ENCODE measurements around the gene TGFBR1. TPM values are rescaled to one million over a fixed set of nuclear protein-coding genes. Genes with fewer than 3 reads are reported as not detected.

The TGFBR1 gene
- polyA plus RNA-seq, 1 of the 3 experiments (the other 2 are of a cell fraction): 15.3 TPM

DNA sequence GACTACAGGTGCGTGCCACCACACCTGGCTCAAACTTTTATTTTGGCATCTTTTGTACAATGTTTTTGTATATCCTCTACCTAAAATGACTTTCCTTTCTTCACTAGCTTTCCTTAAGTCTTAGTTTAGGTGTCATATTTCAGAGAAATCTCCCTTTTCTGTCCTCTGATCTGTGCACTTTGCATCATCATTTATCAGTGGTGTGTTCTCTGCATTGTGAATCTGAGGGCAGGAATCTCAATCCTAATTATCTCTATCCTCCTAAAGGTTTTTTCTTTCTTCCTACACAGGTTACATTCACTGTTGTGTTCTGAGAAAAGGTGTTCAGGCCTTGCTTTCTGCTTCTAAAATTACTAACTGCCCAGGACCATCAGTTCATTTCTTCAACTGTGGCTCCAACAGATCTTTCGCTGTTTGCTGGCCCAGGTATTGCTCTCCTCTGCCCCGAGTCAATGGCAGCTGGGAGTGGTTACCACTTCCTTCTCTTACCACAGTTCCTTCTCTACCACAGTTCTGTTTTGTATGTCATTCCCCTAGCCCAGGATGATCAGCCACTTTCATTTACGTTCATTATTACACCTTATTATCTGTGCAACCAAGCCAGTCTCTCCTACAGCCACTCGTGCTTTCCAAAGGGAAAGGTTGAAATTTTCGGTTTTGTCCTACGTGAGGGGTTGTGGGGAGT is 14.0 kb downstream of the TGFBR1 start:
- H3K27ac ChIP-seq (ENCODE audit: low read depth in 2 of 2, low read length in 1 of 2): no peak overlapping the region
- no peaks in the 10 kb centered on the region for H3K9me2 ChIP-seq
- TF ChIP-seq EZH2phosphoT487 (IDR thresholded peaks at IDR 0.05; ENCODE audit: borderline replicate concordance, low read depth) (no peak), EP300 (IDR thresholded peaks at IDR 0.05; ENCODE audit: borderline replicate concordance in 1 of 2, low read depth in 1 of 2, low read length in 1 of 2) (no peak), JUND (IDR thresholded peaks at IDR 0.05) (no peak), RCOR1 (IDR thresholded peaks at IDR 0.05; ENCODE audit: low read length) (no peak), MEF2A (IDR thresholded peaks at IDR 0.05; ENCODE audit: borderline replicate concordance, low read depth) (no peak), TAF1 (IDR thresholded peaks at IDR 0.05; ENCODE audit: borderline replicate concordance, low read depth, low read length) (no peak), RAD21 (IDR thresholded peaks at IDR 0.05; ENCODE audit: low read length) (no peak), RXRA (IDR thresholded peaks at IDR 0.05; ENCODE audit: borderline replicate concordance, low read depth) (no peak), MXI1 (IDR thresholded peaks at IDR 0.05; ENCODE audit: low read depth, low read length) (no peak), NRF1 (IDR thresholded peaks at IDR 0.05; ENCODE audit: low read depth, low read length) (no peak), ELF1 (IDR thresholded peaks at IDR 0.05) (no peak)
- TF ChIP-seq, protein P1, sequence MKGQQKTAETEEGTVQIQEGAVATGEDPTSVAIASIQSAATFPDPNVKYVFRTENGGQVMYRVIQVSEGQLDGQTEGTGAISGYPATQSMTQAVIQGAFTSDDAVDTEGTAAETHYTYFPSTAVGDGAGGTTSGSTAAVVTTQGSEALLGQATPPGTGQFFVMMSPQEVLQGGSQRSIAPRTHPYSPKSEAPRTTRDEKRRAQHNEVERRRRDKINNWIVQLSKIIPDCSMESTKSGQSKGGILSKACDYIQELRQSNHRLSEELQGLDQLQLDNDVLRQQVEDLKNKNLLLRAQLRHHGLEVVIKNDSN (IDR thresholded peaks at IDR 0.05; ENCODE audit: borderline replicate concordance, low read depth): no peak
- TF ChIP-seq, protein P2, sequence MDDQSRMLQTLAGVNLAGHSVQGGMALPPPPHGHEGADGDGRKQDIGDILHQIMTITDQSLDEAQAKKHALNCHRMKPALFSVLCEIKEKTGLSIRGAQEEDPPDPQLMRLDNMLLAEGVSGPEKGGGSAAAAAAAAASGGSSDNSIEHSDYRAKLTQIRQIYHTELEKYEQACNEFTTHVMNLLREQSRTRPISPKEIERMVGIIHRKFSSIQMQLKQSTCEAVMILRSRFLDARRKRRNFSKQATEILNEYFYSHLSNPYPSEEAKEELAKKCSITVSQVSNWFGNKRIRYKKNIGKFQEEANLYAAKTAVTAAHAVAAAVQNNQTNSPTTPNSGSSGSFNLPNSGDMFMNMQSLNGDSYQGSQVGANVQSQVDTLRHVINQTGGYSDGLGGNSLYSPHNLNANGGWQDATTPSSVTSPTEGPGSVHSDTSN (IDR thresholded peaks at IDR 0.05): no peak
- POLR2A ChIA-PET: no interaction called here
- peaks cover 0 to 2% of the 10 kb centered on the region in 2 experiments; a peak in 2 of 4 replicates for H3K4me1 ChIP-seq (ENCODE audit: control insufficient read depth in 1 of 2, insufficient read depth in 2 of 2, low read depth in 1 of 2, low read length in 1 of 2)
- H3K4me2 ChIP-seq: no peak overlapping the region
- peaks cover 4% of the 10 kb centered on the region for H3F3A ChIP-seq (replicated peaks; ENCODE audit: insufficient read depth)
- WGBS (ENCODE audit: low lambda C conversion rate): 97% methylated on average over 7 of the region's 7 CpGs
- H3K4me3 ChIP-seq (ENCODE audit: low read depth in 2 of 2, low read length in 1 of 2): no peak overlapping the region
- H4K20me1 ChIP-seq (ENCODE audit: insufficient read depth): peaks cover 50% of the 10 kb centered on the region
- no peaks in the 10 kb centered on the region for H3K9me3 ChIP-seq
- no peak overlapping the region for H3K9ac ChIP-seq
- DNase-seq: no peak
- no peak overlapping the region for H2AFZ ChIP-seq (ENCODE audit: low read depth)
- CTCF ChIA-PET: no interaction called here
- H3K79me2 ChIP-seq (ENCODE audit: insufficient read depth): peaks cover 97% of the 10 kb centered on the region
- no peaks in the 10 kb centered on the region for H3K27me3 ChIP-seq (ENCODE audit: insufficient read depth)
- H3K36me3 ChIP-seq (replicated peaks in 1 of 2; ENCODE audit: control insufficient read depth in 1 of 2, insufficient read depth in 2 of 2, low read length in 1 of 2): no peaks in the 10 kb centered on the region

DNA sequence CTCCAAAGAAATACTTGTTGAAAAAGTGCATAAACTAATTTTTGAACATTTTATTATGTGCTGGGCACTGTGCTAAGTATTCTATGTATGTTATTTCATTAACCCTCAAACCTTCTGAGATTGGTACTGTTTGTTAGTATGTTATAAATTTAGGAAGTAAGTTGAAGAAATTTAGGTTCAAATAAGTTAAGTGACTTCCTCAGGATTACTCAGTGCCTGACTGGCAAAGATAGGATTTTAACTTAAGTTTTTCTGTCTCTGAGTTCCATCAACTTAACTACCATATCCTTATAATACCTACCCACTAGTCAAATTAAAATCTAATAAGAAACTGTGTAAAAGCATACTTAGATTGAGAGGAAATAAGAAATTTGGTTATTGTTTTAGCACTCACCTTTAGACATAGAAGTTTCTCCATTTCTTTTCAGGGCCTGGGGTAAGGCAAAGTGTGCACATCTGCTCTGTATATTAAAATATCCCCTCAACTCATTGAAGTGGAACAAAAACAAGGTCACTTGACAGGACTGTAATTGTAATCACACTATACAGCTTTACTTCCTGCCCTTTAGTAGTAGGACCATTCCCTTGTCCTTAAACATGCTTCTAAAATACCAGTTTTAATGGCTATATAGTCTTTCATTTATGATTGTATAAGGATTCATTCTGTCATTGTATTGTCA is 15.2 kb downstream of the TGFBR1 start:
- no peaks in the 10 kb centered on the region for H3K36me3 ChIP-seq (replicated peaks in 1 of 2; ENCODE audit: control insufficient read depth in 1 of 2, insufficient read depth in 2 of 2, low read length in 1 of 2)
- peaks cover 4% of the 10 kb centered on the region for H3F3A ChIP-seq (replicated peaks; ENCODE audit: insufficient read depth)
- TF ChIP-seq SIN3A (IDR thresholded peaks at IDR 0.05; ENCODE audit: borderline replicate concordance, low read depth, low read length): no peak
- no peak for TF ChIP-seq CHD2 (IDR thresholded peaks at IDR 0.05; ENCODE audit: low read length, partially characterized antibody)
- TF ChIP-seq, protein P1 (IDR thresholded peaks at IDR 0.05; ENCODE audit: borderline replicate concordance, low read depth): no peak
- no peak for TF ChIP-seq POLR2AphosphoS5 (IDR thresholded peaks at IDR 0.05; ENCODE audit: low read depth, low read length)
- TF ChIP-seq, protein P3, sequence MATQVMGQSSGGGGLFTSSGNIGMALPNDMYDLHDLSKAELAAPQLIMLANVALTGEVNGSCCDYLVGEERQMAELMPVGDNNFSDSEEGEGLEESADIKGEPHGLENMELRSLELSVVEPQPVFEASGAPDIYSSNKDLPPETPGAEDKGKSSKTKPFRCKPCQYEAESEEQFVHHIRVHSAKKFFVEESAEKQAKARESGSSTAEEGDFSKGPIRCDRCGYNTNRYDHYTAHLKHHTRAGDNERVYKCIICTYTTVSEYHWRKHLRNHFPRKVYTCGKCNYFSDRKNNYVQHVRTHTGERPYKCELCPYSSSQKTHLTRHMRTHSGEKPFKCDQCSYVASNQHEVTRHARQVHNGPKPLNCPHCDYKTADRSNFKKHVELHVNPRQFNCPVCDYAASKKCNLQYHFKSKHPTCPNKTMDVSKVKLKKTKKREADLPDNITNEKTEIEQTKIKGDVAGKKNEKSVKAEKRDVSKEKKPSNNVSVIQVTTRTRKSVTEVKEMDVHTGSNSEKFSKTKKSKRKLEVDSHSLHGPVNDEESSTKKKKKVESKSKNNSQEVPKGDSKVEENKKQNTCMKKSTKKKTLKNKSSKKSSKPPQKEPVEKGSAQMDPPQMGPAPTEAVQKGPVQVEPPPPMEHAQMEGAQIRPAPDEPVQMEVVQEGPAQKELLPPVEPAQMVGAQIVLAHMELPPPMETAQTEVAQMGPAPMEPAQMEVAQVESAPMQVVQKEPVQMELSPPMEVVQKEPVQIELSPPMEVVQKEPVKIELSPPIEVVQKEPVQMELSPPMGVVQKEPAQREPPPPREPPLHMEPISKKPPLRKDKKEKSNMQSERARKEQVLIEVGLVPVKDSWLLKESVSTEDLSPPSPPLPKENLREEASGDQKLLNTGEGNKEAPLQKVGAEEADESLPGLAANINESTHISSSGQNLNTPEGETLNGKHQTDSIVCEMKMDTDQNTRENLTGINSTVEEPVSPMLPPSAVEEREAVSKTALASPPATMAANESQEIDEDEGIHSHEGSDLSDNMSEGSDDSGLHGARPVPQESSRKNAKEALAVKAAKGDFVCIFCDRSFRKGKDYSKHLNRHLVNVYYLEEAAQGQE (IDR thresholded peaks at IDR 0.05; ENCODE audit: low read depth, low read length): no peak
- TF ChIP-seq EP300 (IDR thresholded peaks at IDR 0.05; ENCODE audit: borderline replicate concordance in 1 of 2, low read depth in 1 of 2, low read length in 1 of 2): no peak
- no peak for TF ChIP-seq ELF1 (IDR thresholded peaks at IDR 0.05)
- H3K79me2 ChIP-seq (ENCODE audit: insufficient read depth): peaks cover 97% of the 10 kb centered on the region
- H3K4me2 ChIP-seq: no peak overlapping the region
- H4K20me1 ChIP-seq (ENCODE audit: insufficient read depth): peaks cover 42% of the 10 kb centered on the region
- H3K27me3 ChIP-seq (ENCODE audit: insufficient read depth): no peaks in the 10 kb centered on the region
- no peaks in the 10 kb centered on the region for H3K9me3 ChIP-seq
- H3K27ac ChIP-seq (ENCODE audit: low read depth in 2 of 2, low read length in 1 of 2): no peak overlapping the region
- no peak overlapping the region for H3K9ac ChIP-seq
- H3K4me3 ChIP-seq (ENCODE audit: low read depth in 2 of 2, low read length in 1 of 2): no peak overlapping the region
- POLR2A ChIA-PET: no interaction called here
- no peak overlapping the region for H2AFZ ChIP-seq (ENCODE audit: low read depth)
- peaks cover 2 to 4% of the 10 kb centered on the region in 2 experiments; a peak in 3 of 4 replicates for H3K4me1 ChIP-seq (ENCODE audit: control insufficient read depth in 1 of 2, insufficient read depth in 2 of 2, low read depth in 1 of 2, low read length in 1 of 2)
- CTCF ChIA-PET: interaction anchor here (1.0 kb wide), 1 partner anchor 119 kb away, joined by 4 read pairs; no protein-coding TSS in a partner anchor
- no peaks in the 10 kb centered on the region for H3K9me2 ChIP-seq
- no peak for DNase-seq
